HG03432 (cell line): ENCODE data around the gene PKDREJ.
"Not testable (repeated sequence)": the region's sequence is repeated elsewhere in the genome, so short reads cannot be mapped to it uniquely, and the experiment has no call there.

Experiments used
- ATAC-seq: cut with Tn5 transposase; IDR thresholded peaks from one replicate; pipeline ENCODE4 v1.9.1; 2021; ENCODE audit warnings: mild to moderate bottlenecking, moderate library complexity; ENCODE audit not compliant: unreplicated experiment

Gene PKDREJ

DNA sequence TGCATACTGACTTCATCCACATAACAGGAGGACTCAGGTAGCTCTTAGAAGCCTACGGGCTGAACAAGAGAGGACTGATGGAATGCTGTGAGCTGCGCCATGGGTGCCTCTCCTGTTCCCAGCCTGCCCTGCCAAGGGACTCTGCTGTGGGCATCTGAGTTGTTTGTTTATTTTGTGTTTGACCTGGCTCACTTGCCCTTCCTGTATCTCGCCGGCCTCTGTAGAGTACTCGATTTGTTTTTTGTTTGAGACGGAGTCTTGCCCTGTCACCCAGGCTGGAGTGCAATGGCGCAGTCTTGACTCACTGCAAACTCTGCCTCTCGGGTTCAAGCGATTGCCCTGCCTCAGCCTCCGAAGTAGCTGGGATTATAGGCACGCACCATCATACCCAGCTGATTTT is 6.4 kb upstream of the PKDREJ start:
- ATAC-seq = no peak

DNA sequence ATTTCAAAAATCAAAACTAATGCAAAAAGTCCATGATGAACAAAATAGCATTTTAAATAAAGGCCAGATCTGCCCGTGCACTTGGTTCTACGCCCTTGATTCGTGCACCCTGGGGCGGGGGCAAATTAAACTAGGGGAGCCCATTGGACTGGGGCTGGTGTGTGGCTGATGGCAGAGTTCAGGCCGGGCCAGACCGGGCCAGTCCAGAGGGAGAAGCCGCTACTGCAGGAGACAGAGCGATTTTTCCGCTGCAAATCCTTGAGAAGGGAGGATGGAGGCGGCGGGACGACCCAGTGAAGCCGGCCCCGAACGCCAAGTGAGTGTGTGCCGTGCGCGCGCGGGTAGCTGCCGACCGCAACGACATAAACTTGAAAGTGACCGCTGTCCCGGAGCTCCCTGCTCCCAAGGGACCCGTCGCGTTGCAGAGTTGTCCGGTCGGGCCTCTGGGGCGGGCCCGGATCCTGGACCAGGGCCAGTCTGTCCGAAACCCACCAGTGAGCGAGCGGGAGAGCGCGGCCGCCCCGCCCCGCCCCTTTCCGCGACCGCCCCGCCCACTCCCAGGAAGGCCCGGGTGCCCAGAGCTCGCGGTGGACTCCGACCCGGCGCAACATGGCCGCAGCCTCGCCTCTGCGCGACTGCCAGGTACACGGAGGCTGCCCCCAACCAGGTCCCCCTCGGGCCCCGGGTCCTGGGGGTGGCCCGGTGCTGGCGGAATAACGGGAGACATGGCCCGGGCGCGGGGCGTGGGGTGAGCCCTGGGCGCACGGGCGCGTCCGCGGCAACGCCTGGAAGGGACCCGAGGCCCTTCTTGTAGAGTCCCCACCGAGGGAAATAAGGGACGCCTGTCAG is 4.5 kb upstream of the PKDREJ start, which contains the start of gene TTC38:
TSS of gene TTC38 (plus strand) at position 578 of the 849 bp plus-strand sequence. CDS start at position 610, 32 bp downstream.
- peak; percentile 82 for ATAC-seq

DNA sequence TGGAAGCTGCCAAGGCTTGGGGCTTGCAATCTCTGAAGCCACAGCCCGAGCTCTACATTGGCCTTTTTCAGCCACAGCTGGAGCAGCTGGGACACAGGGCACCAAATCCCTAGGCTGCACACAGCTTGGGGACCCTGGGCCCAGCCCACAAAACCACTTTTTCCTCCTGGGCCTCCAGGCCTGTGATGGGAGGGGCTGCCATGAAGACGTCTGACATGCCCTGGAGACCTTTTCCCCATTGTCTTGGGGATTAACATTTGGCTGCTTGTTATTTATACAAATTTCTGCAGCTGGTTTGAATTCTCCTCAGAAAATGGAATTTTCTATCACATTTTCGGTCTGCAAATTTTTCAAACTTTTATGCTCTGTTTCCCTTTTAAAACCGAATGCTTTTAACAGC is 2.5 kb upstream of the PKDREJ start:
- ATAC-seq = not testable (repeated sequence)

DNA sequence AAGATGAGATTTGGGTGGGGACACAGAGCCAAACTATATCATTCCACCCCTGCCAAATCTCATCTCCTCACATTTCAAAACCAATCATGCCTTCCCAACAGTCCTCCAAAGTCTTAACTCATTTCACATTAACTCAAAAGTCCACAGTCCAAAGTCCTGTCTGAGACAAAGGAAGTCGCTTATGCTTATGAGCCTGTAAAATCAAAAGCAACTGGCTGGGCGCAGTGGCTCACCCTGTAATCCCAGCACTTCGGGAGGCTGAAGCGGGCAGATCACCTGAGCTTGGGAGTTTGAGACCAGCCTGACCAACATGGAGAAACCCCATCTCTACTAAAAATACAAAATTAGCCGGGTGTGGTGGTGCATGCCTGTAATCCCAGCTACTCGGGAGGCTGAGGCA is 1.4 kb upstream of the PKDREJ start:
- ATAC-seq = not testable (repeated sequence)

DNA sequence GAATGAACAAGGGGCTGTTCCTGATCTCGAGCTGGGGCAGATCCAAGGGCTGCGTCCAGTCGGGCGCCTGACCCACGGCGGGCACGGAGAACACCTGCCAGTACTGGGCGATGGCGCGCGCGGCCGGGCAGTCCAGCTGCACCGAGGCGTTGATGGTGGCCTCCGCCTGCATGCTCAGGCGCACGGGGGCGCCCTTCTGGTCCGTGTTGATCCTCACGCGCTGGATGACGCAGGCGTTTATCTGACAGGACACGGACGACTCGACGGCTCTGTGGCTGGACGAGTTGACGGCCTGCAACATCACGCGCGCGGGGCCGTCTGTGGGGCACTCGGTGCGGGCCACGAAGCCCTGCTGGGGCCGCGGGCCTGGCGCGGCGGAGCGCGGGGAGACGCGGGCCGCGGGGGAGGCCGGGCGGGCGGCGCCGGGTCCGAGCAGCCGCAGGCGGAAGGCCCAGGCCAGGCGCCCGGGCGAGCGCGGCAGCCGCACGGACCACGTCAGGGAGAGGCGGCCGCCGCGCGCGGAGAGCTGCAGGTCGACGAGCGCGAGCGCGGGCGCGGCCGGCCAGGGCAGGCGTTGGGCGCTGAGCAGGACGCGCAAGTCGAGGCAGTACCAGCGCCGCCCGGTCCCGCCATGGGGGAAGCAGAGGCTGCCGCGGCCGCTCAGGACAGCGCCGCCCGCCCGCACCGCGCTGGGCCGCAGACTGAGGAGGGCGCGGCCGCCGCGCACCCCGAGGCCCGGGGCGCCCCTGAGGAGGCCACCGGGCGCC is 511 bp downstream of the PKDREJ start:
- ATAC-seq = no peak

DNA sequence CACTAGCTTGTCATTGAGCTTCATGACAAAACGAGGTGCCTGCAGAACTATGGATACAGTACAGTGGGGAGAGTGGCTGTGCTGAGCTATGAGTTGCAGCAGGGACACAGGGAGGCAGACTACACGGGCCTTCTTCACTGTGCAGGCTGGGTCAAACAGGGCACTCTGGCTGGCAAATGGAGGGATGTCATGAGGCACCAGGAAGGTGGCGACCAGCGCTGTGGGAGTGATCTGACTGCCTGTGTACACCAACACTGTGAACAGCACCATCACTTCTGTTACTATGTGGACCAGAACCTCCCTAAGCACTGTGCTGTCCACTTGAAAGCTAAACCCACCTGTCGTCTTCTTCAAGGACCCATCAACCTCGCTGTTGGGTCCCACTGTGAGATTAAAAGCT is 3.1 kb downstream of the PKDREJ start:
- no peak for ATAC-seq

DNA sequence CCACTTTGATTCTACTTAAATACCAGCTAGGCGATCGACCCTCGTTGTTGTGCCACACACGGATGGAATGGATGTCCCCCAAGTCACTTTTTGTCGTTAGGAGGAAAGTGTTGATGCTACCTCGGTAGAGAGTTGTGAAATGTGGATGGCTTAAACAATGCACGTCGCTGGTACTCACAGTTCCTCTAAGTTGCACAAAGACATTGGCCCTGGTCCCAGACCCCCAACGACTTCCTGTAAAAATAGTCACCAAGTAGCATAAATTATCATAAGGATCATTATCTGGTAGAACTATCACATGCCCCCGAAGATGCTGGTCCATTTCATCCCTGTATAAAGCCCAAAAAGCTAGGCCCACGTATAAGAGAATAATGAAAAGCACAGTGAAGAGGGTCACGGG is 3.8 kb downstream of the PKDREJ start:
- no peak for ATAC-seq

DNA sequence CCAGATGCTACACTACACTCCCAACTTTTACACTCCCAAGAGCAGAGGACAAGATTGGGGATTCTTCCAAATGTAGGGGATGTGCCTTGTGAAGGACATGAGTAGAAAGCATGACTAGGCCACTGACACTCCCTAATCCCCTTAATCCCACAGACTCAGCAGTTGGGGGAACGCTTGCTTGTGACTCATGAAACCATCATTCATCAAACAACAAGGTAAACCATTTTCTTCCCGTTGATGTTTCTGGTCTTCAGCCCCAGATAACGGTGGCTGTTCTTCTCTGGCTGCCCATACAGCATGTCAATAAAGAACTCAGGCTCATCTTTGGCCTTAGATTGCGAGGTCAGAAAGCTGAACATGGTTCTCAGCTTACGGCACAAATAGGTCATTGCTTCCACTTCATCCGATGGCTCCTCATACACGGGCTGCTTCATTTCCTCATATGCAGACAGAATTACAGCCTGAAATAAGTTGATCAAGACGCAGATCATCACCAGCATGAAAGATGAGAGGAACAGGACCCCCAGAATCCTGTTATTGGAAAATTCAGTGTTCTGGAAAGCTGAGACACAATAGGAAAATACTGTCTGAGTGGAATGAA is 6.7 kb downstream of the PKDREJ start:
- ATAC-seq = no peak

DNA sequence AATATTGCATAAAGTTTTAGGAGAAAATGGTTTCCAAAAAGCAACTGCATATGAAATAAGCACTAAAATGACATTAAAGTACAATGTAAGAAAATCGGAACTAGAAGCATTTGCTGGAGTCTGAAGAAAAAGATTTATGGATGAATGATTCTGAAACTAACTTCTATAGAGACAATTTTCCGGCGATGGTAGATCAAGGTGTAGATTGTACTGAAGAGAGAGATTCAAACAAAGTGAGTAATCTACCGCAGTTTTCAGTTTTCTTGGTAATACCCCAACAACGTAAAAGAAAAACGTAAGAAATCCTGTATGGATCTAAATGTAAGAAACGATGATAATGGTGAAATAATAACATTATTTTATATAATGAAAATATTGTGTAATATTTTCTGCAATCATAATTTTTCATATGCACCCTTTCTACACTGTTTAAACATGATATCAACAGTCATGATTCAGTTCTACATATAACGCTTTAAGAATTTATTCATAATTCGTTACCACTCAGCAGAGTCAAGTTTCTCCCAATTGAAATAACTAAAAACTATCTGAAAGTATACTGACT is 11.2 kb downstream of the PKDREJ start:
- ATAC-seq = no peak

DNA sequence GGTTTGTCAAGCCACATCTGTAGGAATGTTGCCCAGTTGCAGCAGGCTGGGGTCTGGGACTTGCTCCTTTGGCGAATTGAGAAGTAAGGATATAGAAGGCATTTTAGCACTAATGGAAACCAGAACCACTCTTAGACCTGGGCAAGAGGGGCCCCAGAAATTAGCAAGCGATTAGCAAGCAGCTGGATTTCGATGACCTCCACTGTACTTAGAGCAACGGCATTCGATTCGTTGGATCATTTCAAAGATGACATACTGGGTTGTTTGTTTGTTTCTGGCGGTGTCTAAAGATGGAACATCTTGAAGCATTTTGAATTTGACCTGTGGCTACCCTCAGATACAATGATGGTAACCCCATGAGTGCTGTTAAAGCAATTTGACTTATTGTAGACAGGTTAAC is 11.9 kb downstream of the PKDREJ start:
- no peak for ATAC-seq

DNA sequence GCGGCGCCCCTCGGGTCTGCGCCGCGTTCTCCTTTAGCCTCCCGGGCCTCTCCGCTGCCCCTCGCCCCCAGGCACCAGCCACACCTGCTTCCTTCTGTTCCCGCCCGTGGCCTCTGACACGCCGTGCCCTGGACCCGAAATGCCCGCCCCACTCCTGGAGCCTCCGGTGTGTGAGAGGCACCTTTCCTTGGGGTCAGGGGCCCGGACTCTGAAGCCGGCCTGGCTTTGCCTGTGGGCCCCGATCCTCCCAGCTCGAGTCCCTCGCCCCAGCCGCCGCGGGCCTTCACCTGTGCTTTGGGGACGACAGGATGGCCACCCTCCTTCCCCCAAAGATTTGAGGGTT is 12.4 kb downstream of the PKDREJ start:
- peak; percentile 22 for ATAC-seq

DNA sequence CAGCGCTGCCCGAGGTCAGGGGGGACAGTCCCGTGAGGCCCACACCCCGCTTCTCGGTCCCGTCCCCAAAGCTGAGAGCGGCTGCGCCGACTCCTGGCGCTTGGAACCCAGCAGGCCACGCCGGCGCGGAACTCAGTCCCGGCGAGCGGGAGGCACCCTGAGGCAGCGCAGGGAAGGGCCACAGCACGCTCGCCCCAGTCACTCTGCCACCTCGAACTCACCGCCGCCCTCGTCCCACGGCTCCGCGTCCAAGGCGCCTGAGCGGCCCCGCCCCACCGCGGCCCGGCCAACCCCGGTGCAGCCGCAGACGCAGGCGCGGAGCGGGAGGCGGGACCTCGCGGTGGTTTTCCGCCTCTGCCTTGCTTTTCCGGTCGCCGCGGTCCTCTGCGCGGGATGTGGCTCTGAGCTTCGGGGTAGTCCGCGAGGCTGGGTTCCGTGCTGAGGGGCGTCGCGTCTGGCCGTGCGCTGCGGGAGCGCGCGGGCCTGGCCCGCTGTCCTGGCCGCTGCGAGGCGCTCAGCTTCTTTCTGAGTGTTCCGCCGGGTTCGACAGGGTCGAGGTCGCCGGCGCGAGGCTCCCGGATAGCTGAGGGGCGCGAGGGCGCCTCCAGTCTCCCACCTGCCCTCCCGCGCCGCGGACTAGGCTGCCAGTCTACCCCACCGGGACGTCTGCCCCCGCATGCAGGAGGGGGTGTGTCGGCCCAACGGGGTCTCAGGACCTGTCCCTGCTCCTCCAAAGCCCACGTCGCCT is 12.9 kb downstream of the PKDREJ start, which contains the start of gene CDPF1:
TSS of gene CDPF1 (minus strand) at position 259 of the 748 bp plus-strand sequence. CDS start 2,009 bp downstream, outside the sequence.
- peak; percentile 82 for ATAC-seq

DNA sequence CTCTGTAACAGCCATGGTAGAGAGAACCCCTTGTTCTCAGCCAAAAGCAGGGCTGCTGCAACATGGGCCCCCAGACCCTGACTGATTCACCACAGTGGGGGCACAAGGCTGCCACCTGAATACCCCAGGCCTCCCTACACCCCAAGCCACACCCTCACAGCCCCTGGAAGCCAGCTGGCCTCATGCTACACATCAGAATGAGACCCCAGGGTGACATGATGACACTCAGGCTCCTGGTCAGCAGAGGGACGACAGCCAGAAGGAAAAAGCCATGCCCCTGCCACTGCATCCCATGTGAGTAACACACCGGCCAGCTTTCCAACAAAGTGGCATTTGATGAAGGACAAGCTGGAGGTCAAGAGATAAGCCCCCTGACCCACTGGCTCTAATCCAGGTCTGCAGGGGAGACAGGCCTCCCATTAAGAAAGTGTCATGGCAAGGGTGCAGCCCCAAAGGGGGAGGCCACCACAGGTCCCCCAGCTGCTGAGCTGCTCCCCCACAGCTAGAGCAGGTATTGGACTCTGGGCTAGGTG is 15.6 kb downstream of the PKDREJ start:
- ATAC-seq = no peak

DNA sequence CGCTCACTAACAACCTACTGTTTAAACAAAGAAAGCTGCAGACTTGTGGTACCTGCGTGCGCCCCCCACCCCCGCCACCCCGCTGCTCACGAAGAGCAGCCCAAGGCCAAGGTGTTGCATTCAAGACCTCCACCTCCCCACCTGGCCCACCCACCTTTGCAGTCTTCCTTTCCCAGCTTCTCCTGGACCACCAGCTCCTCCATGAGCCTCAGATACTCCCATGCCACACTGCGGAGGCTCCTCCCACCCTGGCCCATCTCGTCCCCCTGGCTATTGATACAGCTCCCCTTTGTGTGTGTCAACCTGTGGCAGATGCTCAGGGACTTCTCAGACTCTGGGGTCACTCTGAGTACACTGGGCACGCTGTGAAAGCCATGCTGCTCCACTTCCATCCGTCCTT is 17.0 kb downstream of the PKDREJ start:
- ATAC-seq = no peak

DNA sequence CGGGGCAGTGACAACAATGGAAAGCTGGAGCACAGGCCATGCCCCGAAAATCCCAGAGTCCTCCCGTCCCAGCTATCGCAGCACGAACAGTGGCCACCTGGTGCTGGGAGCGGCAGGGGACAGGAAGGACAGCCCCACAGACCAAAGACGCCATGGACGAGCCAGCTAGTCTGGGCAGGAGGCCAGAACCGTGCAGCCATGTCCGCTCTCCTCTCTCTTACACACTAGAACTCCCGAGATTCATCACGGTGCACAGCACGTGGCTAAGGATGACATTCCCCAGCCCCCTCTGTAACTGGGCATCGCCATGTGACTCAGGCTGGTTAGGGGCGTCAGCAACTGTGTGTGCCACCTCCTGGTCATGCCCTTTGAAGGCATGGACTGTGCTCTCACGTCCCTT is 17.6 kb downstream of the PKDREJ start:
- no peak for ATAC-seq

DNA sequence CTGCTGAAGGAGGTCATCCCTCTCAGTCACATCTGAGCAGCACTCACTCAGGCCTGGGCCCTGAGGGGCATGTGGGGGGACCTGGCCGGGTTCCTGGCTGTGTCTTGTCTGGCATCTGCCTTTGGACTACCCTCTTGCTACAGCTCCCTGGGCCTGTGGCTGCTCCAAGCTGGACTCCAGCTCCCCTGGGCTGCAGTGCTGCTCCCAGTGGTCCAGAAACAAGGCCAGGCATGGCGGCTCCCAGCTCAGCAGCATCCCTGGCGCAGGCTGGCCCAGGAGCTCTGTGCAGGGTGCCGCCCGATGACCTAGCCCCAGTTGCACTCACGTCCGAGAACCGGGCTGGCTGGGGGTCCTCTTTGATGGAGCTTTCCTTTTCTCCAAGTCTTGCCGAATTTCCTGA is 18.4 kb downstream of the PKDREJ start:
- ATAC-seq = no peak

DNA sequence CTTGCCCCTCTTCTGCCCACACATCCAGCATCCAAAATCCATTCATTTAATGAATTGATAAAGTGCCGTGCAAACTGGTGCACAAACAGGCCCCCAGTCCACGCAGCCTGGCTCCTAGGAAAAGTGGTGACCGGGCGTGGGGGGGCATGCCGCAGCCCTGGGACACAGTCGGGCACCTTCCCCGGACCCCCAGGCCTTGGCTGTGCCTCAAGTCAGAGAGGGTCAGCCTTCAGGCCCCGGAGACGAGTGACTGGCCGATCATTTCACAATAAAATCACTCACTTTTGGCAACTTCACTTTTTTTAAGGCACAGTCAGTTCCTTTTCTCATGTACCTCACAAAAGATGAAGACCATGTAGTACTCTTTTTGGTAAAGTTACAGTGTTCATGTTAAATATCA is 21.1 kb downstream of the PKDREJ start:
- no peak for ATAC-seq

DNA sequence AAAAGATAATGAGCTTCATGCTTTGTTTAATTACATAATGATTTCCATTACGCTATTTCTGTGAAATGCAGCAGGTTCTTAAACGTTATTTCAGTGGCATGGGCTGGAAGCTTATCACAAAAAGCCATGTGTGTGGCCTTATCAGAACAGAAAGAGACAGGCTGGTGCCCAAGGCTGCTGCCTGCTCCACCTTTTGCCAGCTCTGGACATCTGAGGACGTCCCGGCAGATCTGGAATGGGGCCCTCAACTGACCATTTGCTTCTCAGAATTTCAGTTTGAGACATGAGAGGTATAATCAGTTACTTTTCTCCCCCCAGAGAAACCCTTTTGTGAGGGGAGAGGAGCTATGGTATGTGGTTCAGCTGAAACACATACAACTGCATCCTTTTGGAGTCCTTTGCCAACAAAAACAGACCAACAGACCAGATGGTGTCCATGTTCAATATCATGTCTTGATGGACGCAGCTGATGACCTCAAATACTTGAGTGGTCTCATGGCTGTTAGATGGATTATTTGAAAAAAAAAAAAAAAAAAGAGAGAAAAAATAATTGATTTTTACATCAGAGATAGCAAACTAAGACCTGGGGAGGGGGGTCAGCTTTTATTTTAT is 21.6 kb downstream of the PKDREJ start:
- ATAC-seq = no peak

DNA sequence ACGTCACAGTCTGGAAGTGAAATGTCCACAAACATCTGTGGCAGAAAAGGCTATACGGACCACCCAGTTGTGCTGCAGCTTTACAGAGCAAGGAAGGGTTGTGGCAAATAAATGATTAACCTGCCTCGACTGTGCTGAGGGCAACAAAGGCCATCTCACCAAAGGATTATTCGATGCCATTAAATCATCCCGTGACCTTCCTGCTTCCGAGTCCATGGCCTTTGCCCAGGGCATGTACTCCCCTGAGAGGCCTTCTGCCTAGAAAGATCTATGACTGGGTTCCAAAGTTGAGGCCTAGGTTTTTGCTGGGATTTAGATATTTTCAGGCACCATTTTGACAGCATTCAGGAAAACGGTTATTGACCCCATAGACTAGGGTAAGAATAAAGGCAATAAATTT is 22.2 kb downstream of the PKDREJ start:
- no peak for ATAC-seq

DNA sequence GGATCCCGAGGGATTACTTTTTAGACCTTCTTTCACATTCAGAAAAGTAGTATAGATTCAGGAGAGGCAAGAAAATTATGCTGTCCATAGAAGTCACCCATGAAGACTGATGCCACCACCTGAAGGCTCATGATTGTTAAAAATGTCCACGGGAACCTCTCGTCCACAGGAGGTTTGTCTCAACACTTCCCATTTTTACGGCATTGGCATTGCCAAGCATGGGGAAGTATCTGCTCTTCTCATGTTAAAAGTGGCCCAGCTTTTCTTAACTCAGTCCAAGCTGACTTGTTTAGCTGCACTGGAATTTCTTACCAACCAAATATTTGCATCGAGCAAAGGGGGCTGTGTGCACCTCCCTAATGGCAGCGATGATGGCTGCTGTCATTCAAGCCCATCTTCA is 22.6 kb downstream of the PKDREJ start:
- ATAC-seq = no peak
